ENCODE results near the gene PRXL2A.
"Not testable (repeated sequence)": the region's sequence is repeated elsewhere in the genome, so short reads cannot be mapped to it uniquely, and the experiment has no call there.

Gene PRXL2A

GRCh38 chr10:80475641-80476040, 67.3 kb downstream of the PRXL2A start:
- not testable (repeated sequence) for DNase-seq (ENCODE audit: low spot score)

GRCh38 chr10:80476685-80477084, 68.3 kb downstream of the PRXL2A start:
- DNase-seq (ENCODE audit: low spot score), result no peak

- no peak for DNase-seq (ENCODE audit: low spot score)
These were observed 69.5 kb downstream of the PRXL2A start for GRCh38 chr10:80477813-80478212.

- DNase-seq (ENCODE audit: low spot score), result not testable (repeated sequence)
These were observed 72.0 kb downstream of the PRXL2A start for GRCh38 chr10:80480373-80480772.

GRCh38 chr10:80480852-80481251, 72.5 kb downstream of the PRXL2A start:
- no peak for DNase-seq (ENCODE audit: low spot score)

GRCh38 chr10:80484243-80484642, 75.9 kb downstream of the PRXL2A start:
- DNase-seq (ENCODE audit: low spot score), result no peak

- DNase-seq (ENCODE audit: low spot score), result no peak
These were observed 76.3 kb downstream of the PRXL2A start for GRCh38 chr10:80484676-80485075.

GRCh38 chr10:80485076-80485945, 77.0 kb downstream of the PRXL2A start:
- DNase-seq (ENCODE audit: low spot score), result no peak

GRCh38 chr10:80485946-80486764, 77.8 kb downstream of the PRXL2A start:
- no peak for DNase-seq (ENCODE audit: low spot score)
